GM23338 (cell line): ENCODE data around the gene MOCS2. TPM values are rescaled to one million over a fixed set of nuclear protein-coding genes. Genes with fewer than 3 reads are reported as not detected.

Experiments used
- ATAC-seq: fragments of 200-7000 bp; cut with Tn5 transposase; 3 replicates; pipeline ENCODE4 v1.9.1; 2020
- DNase-seq: peaks from one replicate; pipeline ENCODE4 v3.0.0-alpha.2; 2015; ENCODE audit warnings: low spot score
- H2AFZ ChIP-seq: fragments of 200-600 bp; sonication (generic); 2 replicates; pipeline ENCODE4 v1.8.0; 2016; ENCODE audit warnings: antibody characterized with exemption, mild to moderate bottlenecking, moderate library complexity
- H3F3A ChIP-seq: fragments of 200-600 bp; sonication (generic); replicated peaks from 2 replicates; pipeline ENCODE4 v1.8.0; 2017; ENCODE audit warnings: antibody characterized with exemption, mixed run types, low read depth
- H3K27ac ChIP-seq: fragments of 200-600 bp; sonication (generic); 2 replicates; pipeline ENCODE4 v1.6.1; 2016; ENCODE audit warnings: low read depth
- H3K27me3 ChIP-seq: fragments of 200-600 bp; sonication (generic); 2 replicates; pipeline ENCODE4 v1.8.0; 2016; ENCODE audit warnings: mild to moderate bottlenecking, mixed run types, moderate library complexity; ENCODE audit not compliant: insufficient read depth
- H3K36me3 ChIP-seq: fragments of 200-600 bp; sonication (generic); 2 replicates; pipeline ENCODE4 v1.8.0; 2016; ENCODE audit warnings: mild to moderate bottlenecking; ENCODE audit not compliant: insufficient read depth
- H3K4me1 ChIP-seq: fragments of 200-600 bp; sonication (generic); 2 replicates; pipeline ENCODE4 v1.8.0; 2016; ENCODE audit warnings: mild to moderate bottlenecking, moderate library complexity; ENCODE audit not compliant: insufficient read depth
- H3K4me2 ChIP-seq: fragments of 200-600 bp; sonication (generic); 2 replicates; pipeline ENCODE4 v1.7.1; 2017; ENCODE audit warnings: mixed run types
- H3K4me3 ChIP-seq: fragments of 200-600 bp; sonication (generic); 2 replicates; pipeline ENCODE4 v1.6.1; 2016; ENCODE audit warnings: mixed run types
- H3K79me2 ChIP-seq: fragments of 200-600 bp; sonication (generic); replicated peaks from 2 replicates; pipeline ENCODE4 v1.8.0; 2017; ENCODE audit warnings: mild to moderate bottlenecking; ENCODE audit not compliant: insufficient read depth
- H3K9me2 ChIP-seq: fragments of 200-600 bp; sonication (generic); 2 replicates; pipeline ENCODE4 v1.8.0; 2017; ENCODE audit not compliant: insufficient read depth
- H4K20me1 ChIP-seq: fragments of 200-600 bp; sonication (generic); replicated peaks from 2 replicates; pipeline ENCODE4 v1.8.0; 2017; ENCODE audit warnings: mild to moderate bottlenecking; ENCODE audit not compliant: insufficient read depth
- H3K27ac Mint-ChIP-seq: 2 replicates; pipeline ENCODE4 v1.8.0; 2020; ENCODE audit warnings: inconsistent platforms, mild to moderate bottlenecking, moderate library complexity, mixed read lengths
- H3K27me3 Mint-ChIP-seq: 3 replicates; pipeline ENCODE4 v1.8.0; 2022; ENCODE audit warnings: low read depth, mild to moderate bottlenecking, moderate library complexity, mixed read lengths, inconsistent platforms; ENCODE audit not compliant: insufficient read depth, poor library complexity
- H3K36me3 Mint-ChIP-seq: 3 replicates; pipeline ENCODE4 v1.8.0; 2021; ENCODE audit warnings: low read depth, mild to moderate bottlenecking, inconsistent platforms, moderate library complexity, mixed read lengths
- H3K4me1 Mint-ChIP-seq: 3 replicates; pipeline ENCODE4 v1.8.0; 2020; ENCODE audit warnings: mild to moderate bottlenecking, inconsistent platforms, mixed read lengths
- H3K4me3 Mint-ChIP-seq: 3 replicates; pipeline ENCODE4 v1.8.0; 2021; ENCODE audit warnings: moderate library complexity, mild to moderate bottlenecking, inconsistent platforms, mixed read lengths
- H3K9me3 Mint-ChIP-seq: 3 replicates; pipeline ENCODE4 v1.8.0; 2020; ENCODE audit warnings: moderate library complexity, mild to moderate bottlenecking, inconsistent platforms, mixed read lengths
- CREB1 ChIP-seq: fragments of 250-450 bp; sonication (Bioruptor Pico); IDR thresholded peaks from 2 replicates; pipeline ENCODE4 v1.5.0; 2020; ENCODE audit warnings: low read depth, mild to moderate bottlenecking, moderate library complexity
- CTCF ChIP-seq, 2 experiments: fragments of 200-600 bp in 1 of 2; sonication (generic) in 1 of 2; conservative IDR thresholded peaks; 2 replicates each; pipeline versions ENCODE4 v1.5.1 to v1.6.1; 2016 to 2017; ENCODE audit warnings: antibody characterized with exemption in 2 of 2, low read depth in 2 of 2, mild to moderate bottlenecking in 2 of 2, moderate library complexity in 1 of 2
- ETS1 ChIP-seq: IDR thresholded peaks from 2 replicates; pipeline ENCODE4 v1.6.1; 2016; ENCODE audit warnings: antibody characterized with exemption
- EZH2 ChIP-seq: fragments of 200-600 bp; sonication (generic); IDR thresholded peaks from one replicate; pipeline ENCODE4 v1.8.0; 2017; ENCODE audit warnings: antibody characterized with exemption, mild to moderate bottlenecking, low read depth; ENCODE audit not compliant: unreplicated experiment
- EZH2phosphoT487 ChIP-seq: fragments of 200-600 bp; sonication (generic); IDR thresholded peaks from one replicate; pipeline ENCODE4 v1.8.1; 2018; ENCODE audit warnings: antibody characterized with exemption; ENCODE audit not compliant: unreplicated experiment
- POLR2AphosphoS5 ChIP-seq: IDR thresholded peaks from 2 replicates; pipeline ENCODE4 v1.6.1; 2016; ENCODE audit warnings: antibody characterized with exemption, low read depth
- STAT1 ChIP-seq: IDR thresholded peaks from one replicate; pipeline ENCODE4 v1.6.1; 2016; ENCODE audit warnings: antibody characterized with exemption; ENCODE audit not compliant: unreplicated experiment
- ZNF331 ChIP-seq: fragments of 250-450 bp; sonication (Bioruptor Pico); IDR thresholded peaks from 2 replicates; pipeline ENCODE4 v1.5.0; 2020; ENCODE audit warnings: low read depth, mild to moderate bottlenecking, moderate library complexity
- ZNF462 ChIP-seq: fragments of 250-450 bp; sonication (Bioruptor Pico); IDR thresholded peaks from 2 replicates; pipeline ENCODE4 v1.5.0; 2020; ENCODE audit warnings: mild to moderate bottlenecking, moderate library complexity
- polyA plus RNA-seq: library from polyadenylated mRNA; unstranded; fragments of >200 nt; fragmentation: Nextera tagmentation; extraction: Ambion mirVana; gene quantifications from 2 replicates; pipeline ENCODE4 v1.2.1, GENCODE V29; 2016
- total RNA-seq: library from RNA; depleted of rRNA; stranded (reverse); fragments of >200 nt; shearing (Covaris generic); gene quantifications from 2 replicates; pipeline ENCODE4 v1.2.3, GENCODE V29; 2014

MOCS2 gene
- total and polyA plus RNA-seq, 2 experiments from 2014 or later: 18.3 to 41.8 TPM

- Mint-ChIP-seq H3K36me3 (no peaks in the 10 kb centered on the region), H3K4me3 (no peak overlapping the region), H3K27me3 (no peaks in the 10 kb centered on the region), H3K4me1 (peaks cover 7% of the 10 kb centered on the region), H3K27ac (no peak overlapping the region), H3K9me3 (no peaks in the 10 kb centered on the region; the same call in 2 of the 3 replicates)
- Histone ChIP-seq H3K36me3 (no peaks in the 10 kb centered on the region), H3K4me1 (no peaks in the 10 kb centered on the region), H3K79me2 (no peaks in the 10 kb centered on the region), H3K4me3 (no peak overlapping the region), H3K27ac (no peak overlapping the region), H4K20me1 (no peaks in the 10 kb centered on the region), H3K4me2 (no peak overlapping the region), H3K9me2 (no peaks in the 10 kb centered on the region), H3F3A (no peaks in the 10 kb centered on the region), H2AFZ (peak overlapping the region; percentile 12; the same call in 1 of the 2 replicates), H3K27me3 (no peaks in the 10 kb centered on the region)
- DNase-seq (no peak), ATAC-seq (no peak)
- TF ChIP-seq CREB1 (no peak), ZNF462 (CRISPR knock-in tag) (no peak), EZH2 (no peak), ZNF331 (CRISPR knock-in tag) (no peak), STAT1 (no peak)
These were observed 9.3 kb upstream of the MOCS2 start for GRCh38 chr5:53118879-53119278.

GRCh38 chr5:53116597-53116996, 7.0 kb upstream of the MOCS2 start:
- peaks cover 4% of the 10 kb centered on the region; the same call in 2 of the 3 replicates for H3K36me3 Mint-ChIP-seq
- no peaks in the 10 kb centered on the region; the same call in 2 of the 3 replicates for H3K9me3 Mint-ChIP-seq

More at GRCh38 chr5:53116597-53116996, 7.0 kb upstream of the MOCS2 start:
- no peaks in the 10 kb centered on the region for H3F3A ChIP-seq
- Mint-ChIP-seq H3K27me3 (no peaks in the 10 kb centered on the region), H3K27ac (no peak overlapping the region), H3K4me1 (peaks cover 7% of the 10 kb centered on the region), H3K4me3 (no peak overlapping the region)
- ATAC-seq (no peak), DNase-seq (no peak)
- TF ChIP-seq POLR2AphosphoS5 (no peak), EZH2 (no peak), CTCF (conservative IDR thresholded peaks at IDR 0.05; ENCODE audit: low read depth in 2 of 2) (no peak), EZH2phosphoT487 (no peak), ETS1 (no peak), ZNF331 (CRISPR knock-in tag) (no peak)
- H3K36me3 ChIP-seq: no peaks in the 10 kb centered on the region
- no peaks in the 10 kb centered on the region for H3K9me2 ChIP-seq
- H3K4me1 ChIP-seq: no peaks in the 10 kb centered on the region
- no peak overlapping the region for H3K4me2 ChIP-seq
- H2AFZ ChIP-seq: no peak overlapping the region
- no peak overlapping the region for H3K27ac ChIP-seq
- no peaks in the 10 kb centered on the region for H3K79me2 ChIP-seq
- no peaks in the 10 kb centered on the region for H3K27me3 ChIP-seq
- H3K4me3 ChIP-seq: no peak overlapping the region
- no peaks in the 10 kb centered on the region for H4K20me1 ChIP-seq
